Body of pancreas (tissue), 4 donors: ENCODE data around the gene CCL2. TPM values are rescaled to one million over a fixed set of nuclear protein-coding genes. Genes with fewer than 3 reads are reported as not detected.

ENCODE experiments used
- ATAC-seq: fragments of 150-250 bp; one replicate; pipeline ENCODE4 v1.9.1; 2016
- DNase-seq, 4 donors: peaks; one replicate each; pipeline ENCODE4 v3.0.0-alpha.2; 2019
- H3K27ac ChIP-seq, 4 donors: fragments of 200-600 bp; sonication (generic); 1 replicate in 3 of 4; 2 replicates in 1 of 4; pipeline versions ENCODE4 v1.5.1 to v1.6.1; 2016 to 2019; ENCODE audit warnings: mild to moderate bottlenecking in 1 of 4, mixed read lengths in 1 of 4, moderate library complexity in 1 of 4
- H3K27me3 ChIP-seq, 2 donors: fragments of 200-600 bp; sonication (generic); one replicate each; pipeline ENCODE4 v1.6.0; 2016; ENCODE audit warnings: mild to moderate bottlenecking in 1 of 2
- H3K36me3 ChIP-seq, 2 donors: fragments of 200-600 bp; sonication (generic); replicated peaks in 1 of 2; 2 replicates each; pipeline ENCODE4 v1.5.1; 2016; ENCODE audit warnings: low read depth in 2 of 2; ENCODE audit not compliant: insufficient read depth in 1 of 2
- H3K4me1 ChIP-seq: fragments of 200-600 bp; sonication (generic); one replicate; pipeline ENCODE4 v1.6.0; 2016
- H3K4me3 ChIP-seq, 2 donors: fragments of 200-600 bp; sonication (generic); 1 replicate in 1 of 2; 2 replicates in 1 of 2; pipeline ENCODE4 v1.5.1; 2016 to 2019
- H3K9me3 ChIP-seq, 3 donors: fragments of 200-600 bp; sonication (generic); 1 replicate in 2 of 3; 2 replicates in 1 of 3; pipeline ENCODE4 v1.5.1; 2016
- POLR2A ChIP-seq, 3 donors: fragments of 450-650 bp; IDR thresholded peaks; one replicate each; pipeline ENCODE4 v1.6.1; 2016; ENCODE audit warnings: antibody characterized with exemption in 3 of 3, mild to moderate bottlenecking in 2 of 3
- WGBS, 2 donors: methylation state at CpG; one replicate each; pipeline ENCODE4 v1.1.5; 2017; 5-methylcytosine and 5-hydroxymethylcytosine counted together
- intact Hi-C: fragments of 100-400 bp; cut with DNase I; formaldehyde crosslinking; loops from one replicate; pipeline ENCODE4 v1.15.1; 2023
- total RNA-seq, 2 donors: library from RNA; depleted of rRNA; stranded (reverse); fragments of >200 nt; gene quantifications; one replicate each; pipeline ENCODE4 v1.1.0, GENCODE V29; 2016
- TF ChIP-seq, protein P1 (sequence below), 7 experiments: fragments of 450-650 bp in 4 of 7; fragments of 200-600 bp in 3 of 7; sonication (generic) in 3 of 7; IDR thresholded peaks; one replicate each; pipeline ENCODE4 v1.5.1; 2016 to 2019; ENCODE audit warnings: antibody characterized with exemption in 7 of 7

CCL2 gene
- total RNA-seq, 2 donors from 2014 or later = 34.0 to 49.8 TPM

DNA sequence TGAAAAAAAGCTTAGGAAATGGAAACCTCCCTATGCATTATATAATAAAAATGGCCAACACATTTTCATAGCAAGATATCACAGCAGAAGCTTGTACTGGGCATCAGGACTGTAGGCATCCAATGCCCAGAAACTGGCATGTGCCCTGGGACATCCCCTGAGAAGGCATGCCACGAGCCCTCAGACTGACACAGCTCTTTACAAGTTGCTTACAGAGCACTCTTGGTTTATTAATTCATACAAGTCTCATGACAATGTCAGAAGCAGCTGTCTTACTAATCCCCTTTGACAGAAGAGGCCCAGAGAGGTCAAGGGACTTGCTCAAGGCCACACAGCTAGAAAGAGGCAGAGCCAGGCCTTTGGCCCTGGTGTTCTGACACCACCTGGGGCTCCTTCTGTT lies 5.6 kb upstream of the CCL2 start:
- no peak for TF ChIP-seq POLR2A (IDR thresholded peaks at IDR 0.05)
- TF ChIP-seq, protein P1, sequence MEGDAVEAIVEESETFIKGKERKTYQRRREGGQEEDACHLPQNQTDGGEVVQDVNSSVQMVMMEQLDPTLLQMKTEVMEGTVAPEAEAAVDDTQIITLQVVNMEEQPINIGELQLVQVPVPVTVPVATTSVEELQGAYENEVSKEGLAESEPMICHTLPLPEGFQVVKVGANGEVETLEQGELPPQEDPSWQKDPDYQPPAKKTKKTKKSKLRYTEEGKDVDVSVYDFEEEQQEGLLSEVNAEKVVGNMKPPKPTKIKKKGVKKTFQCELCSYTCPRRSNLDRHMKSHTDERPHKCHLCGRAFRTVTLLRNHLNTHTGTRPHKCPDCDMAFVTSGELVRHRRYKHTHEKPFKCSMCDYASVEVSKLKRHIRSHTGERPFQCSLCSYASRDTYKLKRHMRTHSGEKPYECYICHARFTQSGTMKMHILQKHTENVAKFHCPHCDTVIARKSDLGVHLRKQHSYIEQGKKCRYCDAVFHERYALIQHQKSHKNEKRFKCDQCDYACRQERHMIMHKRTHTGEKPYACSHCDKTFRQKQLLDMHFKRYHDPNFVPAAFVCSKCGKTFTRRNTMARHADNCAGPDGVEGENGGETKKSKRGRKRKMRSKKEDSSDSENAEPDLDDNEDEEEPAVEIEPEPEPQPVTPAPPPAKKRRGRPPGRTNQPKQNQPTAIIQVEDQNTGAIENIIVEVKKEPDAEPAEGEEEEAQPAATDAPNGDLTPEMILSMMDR (IDR thresholded peaks at IDR 0.05) = no peak
- peak overlapping the region in 3 of 4 donors; percentile 53 to 86 (median 83) for H3K27ac ChIP-seq
- no peak for ATAC-seq
- peak in 1 of 4 donors; percentile 49 for DNase-seq
- H3K9me3 ChIP-seq = no peaks in the 10 kb centered on the region
- H3K36me3 ChIP-seq = no peaks in the 10 kb centered on the region
- 22 to 61% methylated on average over 1 of the region's 1 CpG for WGBS, 2 donors
- no peaks in the 10 kb centered on the region for H3K27me3 ChIP-seq
- H3K4me3 ChIP-seq = no peak overlapping the region
- intact Hi-C loops = no loop called here
- H3K4me1 ChIP-seq = peaks cover 69% of the 10 kb centered on the region

DNA sequence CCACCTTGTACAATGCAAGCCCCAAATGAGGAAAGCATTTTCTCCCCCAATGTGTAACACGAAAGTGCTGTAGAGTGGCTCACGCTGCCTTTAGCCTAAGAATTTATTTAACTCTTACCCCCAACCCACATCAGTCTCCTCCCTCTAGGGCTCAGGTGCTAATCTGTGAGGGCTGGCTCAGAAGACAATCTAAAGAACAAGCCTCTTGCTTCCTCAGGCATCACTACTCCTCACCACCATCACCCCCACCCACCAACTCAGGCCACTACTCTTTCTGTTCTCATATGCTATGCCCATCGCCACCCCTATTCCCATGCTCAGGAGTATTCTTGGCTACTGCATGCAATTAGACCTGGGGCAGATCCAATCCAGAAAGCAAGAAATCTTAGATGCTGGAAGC lies 3.9 kb upstream of the CCL2 start:
- WGBS, 2 donors = 52 to 67% methylated on average over 3 of the region's 3 CpGs
- H3K4me1 ChIP-seq = peaks cover 76% of the 10 kb centered on the region
- H3K27ac ChIP-seq = peak overlapping the region in 3 of 4 donors; percentile 81 to 86 (median 83)
- ATAC-seq (no peak), DNase-seq (no peak)
- H3K27me3 ChIP-seq = no peaks in the 10 kb centered on the region
- TF ChIP-seq, protein P1 (IDR thresholded peaks at IDR 0.05) = no peak
- no peak for TF ChIP-seq POLR2A (IDR thresholded peaks at IDR 0.05)
- no peaks in the 10 kb centered on the region for H3K36me3 ChIP-seq
- intact Hi-C loops = no loop called here
- H3K9me3 ChIP-seq = no peaks in the 10 kb centered on the region
- no peak overlapping the region for H3K4me3 ChIP-seq

DNA sequence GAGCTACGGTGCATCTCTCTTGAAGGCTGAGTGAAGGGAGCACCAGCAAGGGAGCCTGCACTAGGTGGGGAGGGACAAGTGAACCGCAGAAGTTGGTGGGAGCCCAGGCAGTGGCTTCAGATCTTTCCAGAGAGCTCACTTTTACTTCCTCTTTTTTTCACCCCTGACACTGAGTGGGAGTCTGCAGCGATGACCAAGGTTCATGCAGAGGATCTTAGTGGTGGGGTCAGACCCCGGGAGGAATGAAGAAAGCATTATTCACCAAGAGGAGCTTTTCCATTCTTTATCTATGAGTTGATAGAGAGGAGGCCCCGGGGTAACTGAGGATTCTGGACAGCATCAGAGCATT lies 3.0 kb upstream of the CCL2 start:
- no peak overlapping the region for H3K4me3 ChIP-seq
- H3K36me3 ChIP-seq = no peaks in the 10 kb centered on the region
- WGBS, 2 donors = 25 to 36% methylated on average over 5 of the region's 5 CpGs
- H3K4me1 ChIP-seq = peaks cover 81% of the 10 kb centered on the region
- ATAC-seq (no peak), DNase-seq (peak in 1 of 4 donors; percentile 21)
- intact Hi-C loops = no loop called here
- H3K27ac ChIP-seq = peak overlapping the region; percentile 65 to 86 (median 82)
- no peaks in the 10 kb centered on the region for H3K27me3 ChIP-seq
- no peaks in the 10 kb centered on the region for H3K9me3 ChIP-seq
- no peak for TF ChIP-seq POLR2A (IDR thresholded peaks at IDR 0.05)
- TF ChIP-seq, protein P1 (IDR thresholded peaks at IDR 0.05) = no peak

DNA sequence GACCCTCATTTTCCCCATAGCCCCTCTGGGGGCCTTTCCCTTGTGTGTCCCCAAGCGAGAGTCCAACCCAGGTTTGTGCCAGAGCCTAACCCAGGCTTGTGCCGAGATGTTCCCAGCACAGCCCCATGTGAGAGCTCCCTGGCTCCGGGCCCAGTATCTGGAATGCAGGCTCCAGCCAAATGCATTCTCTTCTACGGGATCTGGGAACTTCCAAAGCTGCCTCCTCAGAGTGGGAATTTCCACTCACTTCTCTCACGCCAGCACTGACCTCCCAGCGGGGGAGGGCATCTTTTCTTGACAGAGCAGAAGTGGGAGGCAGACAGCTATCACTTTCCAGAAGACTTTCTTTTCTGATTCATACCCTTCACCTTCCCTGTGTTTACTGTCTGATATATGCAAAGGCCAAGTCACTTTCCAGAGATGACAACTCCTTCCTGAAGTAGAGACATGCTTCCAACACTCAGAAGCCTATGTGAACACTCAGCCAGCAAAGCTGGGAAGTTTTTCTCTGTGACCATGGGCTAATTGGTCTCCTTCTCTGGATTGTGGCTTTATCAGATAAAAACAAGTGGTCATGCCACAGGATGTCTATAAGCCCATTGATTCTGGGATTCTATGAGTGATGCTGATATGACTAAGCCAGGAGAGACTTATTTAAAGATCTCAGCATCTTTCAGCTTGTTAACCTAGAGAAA lies 2.5 kb upstream of the CCL2 start:
- H3K4me1 ChIP-seq = peaks cover 79% of the 10 kb centered on the region

More for the DNA sequence above, 2.5 kb upstream of the CCL2 start:
- H3K4me3 ChIP-seq = no peak overlapping the region
- H3K36me3 ChIP-seq = no peaks in the 10 kb centered on the region
- intact Hi-C loops = no loop called here
- ATAC-seq (peak; percentile 79), DNase-seq (peak; percentile 82 to 91 (median 90))
- H3K9me3 ChIP-seq = no peaks in the 10 kb centered on the region
- 0 to 15% methylated on average over 3 to 6 of the region's 6 CpGs for WGBS, 2 donors
- peak overlapping the region; percentile 68 to 86 (median 82) for H3K27ac ChIP-seq
- TF ChIP-seq, protein P1 (IDR thresholded peaks at IDR 0.05) = no peak
- peak in 2 of 3 donors; percentile 48 to 49 for TF ChIP-seq POLR2A (IDR thresholded peaks at IDR 0.05)
- H3K27me3 ChIP-seq = no peaks in the 10 kb centered on the region
